ENCODE results near the gene OXLD1.
"Not testable (repeated sequence)": the region's sequence is repeated elsewhere in the genome, so short reads cannot be mapped to it uniquely, and the experiment has no call there.

OXLD1 gene

DNA sequence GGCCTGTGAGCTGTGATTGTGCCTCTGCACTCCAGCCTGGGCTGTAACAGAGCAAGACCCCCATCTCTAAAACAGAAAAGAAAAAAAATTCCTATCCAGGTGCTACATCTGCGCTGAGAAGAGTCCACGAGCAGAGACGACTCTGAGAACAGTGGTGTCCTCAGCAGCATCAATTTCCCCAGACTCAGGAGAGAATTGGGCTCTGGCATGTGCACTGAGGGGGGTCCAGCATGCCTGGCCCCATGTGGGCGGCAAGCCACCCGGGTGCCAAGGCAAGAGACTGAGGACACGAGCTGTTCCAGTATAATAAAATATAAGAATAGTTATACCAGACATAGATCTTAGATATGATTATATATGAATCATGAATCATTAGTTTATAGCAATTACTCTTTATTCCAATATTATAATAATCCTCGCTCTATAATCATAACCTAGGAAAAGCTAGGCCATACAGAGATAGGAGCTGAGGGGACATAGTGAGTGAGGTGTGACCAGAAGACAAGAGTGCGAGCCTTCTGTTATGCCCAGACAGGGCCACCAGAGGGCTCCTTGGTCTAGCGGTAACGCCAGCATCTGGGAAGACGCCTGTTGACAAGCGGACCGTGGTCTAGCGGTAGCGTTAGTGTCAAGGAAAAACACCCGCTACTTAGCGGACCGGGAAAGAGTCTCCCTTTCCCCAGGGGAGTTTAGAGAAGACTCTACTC, 9.3 kb upstream of the OXLD1 start:
- not testable (repeated sequence) for ATAC-seq, H3K4me3 Mint-ChIP-seq, H3K9me3 Mint-ChIP-seq, H3K27ac Mint-ChIP-seq, H3K27me3 Mint-ChIP-seq
- DNase-seq: peak; percentile 30 to 44
- peaks cover 24% of the 10 kb centered on the region for H3K4me1 Mint-ChIP-seq

DNA sequence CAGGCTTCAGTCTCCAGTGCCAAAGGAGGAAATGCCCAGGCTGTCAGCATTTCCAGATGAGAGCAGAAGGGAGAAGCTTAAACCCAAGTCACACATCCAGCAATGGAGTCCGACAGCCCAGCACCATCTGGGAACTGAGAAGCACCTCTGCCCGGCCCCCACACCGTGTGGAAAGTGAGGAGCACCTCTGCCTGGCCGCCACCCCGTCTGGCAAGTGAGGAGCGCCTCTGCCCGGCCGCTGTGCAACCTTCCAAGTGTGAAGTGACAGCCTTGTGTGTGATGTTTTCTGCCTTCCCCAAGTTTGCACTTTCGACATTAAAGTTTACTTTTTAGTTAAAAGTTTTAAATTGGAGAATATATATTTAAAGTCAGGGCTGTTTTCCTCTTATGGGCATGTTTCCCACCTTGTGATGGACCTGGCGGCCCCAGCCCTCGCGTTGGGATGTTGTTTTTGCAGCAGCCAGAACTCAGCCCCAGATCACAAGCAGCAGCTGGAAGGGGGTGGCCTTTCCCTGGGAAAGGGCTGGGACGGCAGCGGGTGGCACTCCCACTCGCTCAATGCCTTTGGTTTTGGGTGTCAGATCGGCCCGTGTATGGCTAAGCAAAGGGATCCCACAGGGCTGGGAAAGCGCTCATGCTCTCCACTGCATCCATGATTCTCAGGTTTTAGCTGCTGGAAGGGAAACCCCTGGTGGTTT, 7.3 kb upstream of the OXLD1 start:
- DNase-seq (no peak), ATAC-seq (no peak)
- no peak overlapping the region for H3K27ac Mint-ChIP-seq
- peaks cover 38% of the 10 kb centered on the region for H3K4me1 Mint-ChIP-seq
- no peaks in the 10 kb centered on the region for H3K9me3 Mint-ChIP-seq
- H3K27me3 Mint-ChIP-seq: no peaks in the 10 kb centered on the region
- H3K4me3 Mint-ChIP-seq: no peak overlapping the region

DNA sequence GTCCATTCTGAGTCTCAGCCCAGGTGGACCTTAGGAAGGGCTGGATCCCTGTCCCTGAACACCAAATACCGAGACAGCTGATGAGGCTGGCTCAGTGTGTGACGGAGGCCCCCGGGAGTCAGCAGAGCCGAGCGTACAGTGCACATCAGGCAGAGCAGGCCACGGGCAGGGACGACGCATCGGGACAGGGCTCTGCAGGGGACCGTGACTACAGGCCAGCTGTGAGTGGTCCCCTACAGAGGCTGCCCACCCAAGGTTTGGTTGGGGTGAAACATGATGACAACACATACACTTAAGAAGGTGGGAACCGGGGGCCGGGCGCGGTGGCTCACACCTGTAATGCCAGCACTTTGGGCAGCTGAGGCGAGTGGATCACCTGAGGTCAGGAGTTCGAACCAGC, 6.5 kb upstream of the OXLD1 start:
- Mint-ChIP-seq H3K9me3 (no peaks in the 10 kb centered on the region), H3K27ac (no peak overlapping the region), H3K27me3 (no peaks in the 10 kb centered on the region), H3K4me3 (no peak overlapping the region), H3K4me1 (peaks cover 46% of the 10 kb centered on the region)
- ATAC-seq (no peak), DNase-seq (no peak)

DNA sequence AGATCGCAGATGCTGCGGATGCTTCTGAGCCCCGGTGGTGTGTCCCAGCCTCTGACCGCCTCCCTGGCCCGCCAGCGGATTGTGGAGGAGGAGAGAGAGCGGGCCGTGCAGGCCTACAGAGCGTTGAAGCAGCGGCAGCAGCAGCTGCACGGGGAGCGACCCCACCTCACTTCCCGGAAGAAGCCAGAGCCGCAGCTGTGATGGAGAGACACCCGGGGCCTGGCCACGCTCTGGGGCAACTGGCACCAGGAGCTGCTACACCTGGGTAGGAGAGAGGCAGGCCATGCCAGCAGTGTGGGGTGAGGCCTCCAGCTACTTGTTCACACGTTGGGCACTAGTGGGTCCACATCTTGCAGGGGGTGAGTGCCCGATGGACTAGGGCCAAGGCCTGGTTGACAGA, 6.1 kb upstream of the OXLD1 start:
- no peak for DNase-seq
- Mint-ChIP-seq H3K9me3 (no peaks in the 10 kb centered on the region), H3K4me1 (peaks cover 50% of the 10 kb centered on the region), H3K4me3 (no peak overlapping the region), H3K27ac (no peak overlapping the region), H3K27me3 (no peaks in the 10 kb centered on the region)
- ATAC-seq: no peak

DNA sequence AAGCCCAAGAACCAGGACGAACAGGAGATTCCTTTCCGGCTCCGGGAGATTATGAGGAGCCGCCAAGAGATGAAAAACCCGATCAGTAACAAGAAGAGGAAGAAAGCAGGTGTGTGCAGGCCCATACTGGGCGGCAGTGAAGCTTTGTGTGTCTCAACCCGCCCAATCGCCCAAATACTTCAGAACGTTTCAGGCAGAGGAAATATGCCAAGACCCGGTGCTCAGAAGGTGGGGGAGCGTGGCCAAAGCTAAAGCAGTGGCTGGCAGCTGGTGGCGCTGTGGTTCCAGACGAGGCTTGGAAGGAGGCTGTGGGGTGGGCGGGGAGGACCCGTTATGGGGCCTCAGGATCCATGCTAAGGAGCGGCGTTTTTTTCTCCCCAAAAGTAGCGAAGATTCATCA, 1.3 kb upstream of the OXLD1 start:
- ATAC-seq (no peak), DNase-seq (no peak)
- Mint-ChIP-seq H3K4me1 (peaks cover 76% of the 10 kb centered on the region), H3K9me3 (no peaks in the 10 kb centered on the region), H3K27me3 (no peaks in the 10 kb centered on the region), H3K4me3 (peak overlapping the region; percentile 92 to 97), H3K27ac (peak overlapping the region; percentile 15 to 87)

DNA sequence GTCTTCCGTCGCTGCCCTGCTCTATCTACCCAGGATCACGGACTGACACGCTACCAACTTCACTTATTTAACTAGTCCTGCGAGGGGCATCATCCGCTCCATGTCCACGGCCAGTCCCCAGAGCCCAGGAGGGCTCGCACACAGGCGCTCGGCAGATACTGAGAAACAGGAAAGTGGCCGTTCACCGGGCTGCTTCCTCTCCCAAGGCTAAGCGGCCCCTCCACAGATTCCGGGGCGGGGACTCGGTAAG, 388 bp downstream of the OXLD1 start:
- peaks cover 73% of the 10 kb centered on the region for H3K4me1 Mint-ChIP-seq
- DNase-seq (no peak), ATAC-seq (no peak)
- H3K4me3 Mint-ChIP-seq: peak overlapping the region; percentile 92 to 97
- H3K27me3 Mint-ChIP-seq: no peaks in the 10 kb centered on the region
- peak overlapping the region; percentile 85 to 94 for H3K27ac Mint-ChIP-seq
- H3K9me3 Mint-ChIP-seq: no peaks in the 10 kb centered on the region

- peak; percentile 58 for ATAC-seq
- peak overlapping the region; percentile 92 to 97 for H3K4me3 Mint-ChIP-seq
These were observed 957 bp downstream of the OXLD1 start for GRCh38 chr17:81665205-81666091.

DNA sequence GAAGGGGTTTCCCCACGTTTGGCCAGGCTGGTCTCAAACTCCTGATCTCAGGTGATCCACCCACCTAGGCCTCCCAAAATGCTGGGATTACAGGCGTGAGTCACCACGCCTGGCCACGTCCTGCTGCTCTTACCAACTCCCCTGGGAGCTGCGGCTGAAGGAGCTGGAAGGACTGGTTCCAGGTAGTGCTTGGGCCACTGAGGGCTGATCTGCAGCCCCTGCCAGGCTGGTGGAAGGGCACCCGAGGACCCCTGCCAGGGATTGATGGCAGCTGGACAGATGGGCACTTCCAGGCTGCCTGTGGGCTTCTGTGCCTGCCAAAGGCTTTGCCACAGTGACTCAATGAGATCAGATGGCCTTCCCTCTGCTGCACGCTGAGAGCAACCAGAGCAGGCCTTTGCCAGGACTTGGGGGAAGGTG, 2.3 kb downstream of the OXLD1 start:
- no peak for DNase-seq
- ATAC-seq: no peak
- Mint-ChIP-seq H3K27me3 (no peaks in the 10 kb centered on the region), H3K4me1 (peaks cover 62% of the 10 kb centered on the region), H3K4me3 (peak overlapping the region; percentile 50 to 55), H3K27ac (peak overlapping the region in 1 of 2 donors; percentile 86), H3K9me3 (no peaks in the 10 kb centered on the region)

More at GRCh38 chr17:81665205-81666091, 957 bp downstream of the OXLD1 start:
- no peaks in the 10 kb centered on the region for H3K9me3 Mint-ChIP-seq
- peaks cover 73% of the 10 kb centered on the region for H3K4me1 Mint-ChIP-seq
- DNase-seq: peak; percentile 35 to 61
- H3K27me3 Mint-ChIP-seq: no peaks in the 10 kb centered on the region
- peak overlapping the region; percentile 85 to 94 for H3K27ac Mint-ChIP-seq

DNA sequence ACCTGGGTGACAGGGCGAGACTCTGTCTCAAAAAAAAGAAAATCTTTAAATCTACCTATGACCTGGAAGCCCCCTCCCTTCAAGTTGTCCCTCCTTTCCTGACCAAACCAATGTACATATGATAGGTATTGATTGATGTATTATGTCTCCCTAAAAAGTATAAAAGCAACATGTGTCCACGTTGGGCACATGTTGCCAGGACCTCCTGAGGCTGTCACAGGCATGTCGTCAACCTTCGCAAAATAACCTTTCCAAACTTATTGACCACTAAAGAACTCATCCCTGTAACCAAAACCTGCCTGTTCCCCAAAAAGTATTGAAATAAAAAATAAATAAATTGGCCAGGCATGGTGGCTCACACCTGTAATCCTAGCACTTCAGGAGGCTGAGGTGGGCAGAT, 4.4 kb downstream of the OXLD1 start:
- H3K27ac Mint-ChIP-seq: no peak overlapping the region
- H3K4me3 Mint-ChIP-seq: no peak overlapping the region
- H3K9me3 Mint-ChIP-seq: no peaks in the 10 kb centered on the region
- no peak for DNase-seq
- no peaks in the 10 kb centered on the region for H3K27me3 Mint-ChIP-seq
- ATAC-seq: no peak
- peaks cover 46% of the 10 kb centered on the region for H3K4me1 Mint-ChIP-seq

- Mint-ChIP-seq H3K27ac (no peak overlapping the region), H3K4me3 (no peak overlapping the region), H3K9me3 (no peaks in the 10 kb centered on the region), H3K27me3 (no peaks in the 10 kb centered on the region), H3K4me1 (peaks cover 45% of the 10 kb centered on the region)
- ATAC-seq: no peak
- no peak for DNase-seq
These were observed 6.0 kb downstream of the OXLD1 start for GRCh38 chr17:81660441-81660840.

DNA sequence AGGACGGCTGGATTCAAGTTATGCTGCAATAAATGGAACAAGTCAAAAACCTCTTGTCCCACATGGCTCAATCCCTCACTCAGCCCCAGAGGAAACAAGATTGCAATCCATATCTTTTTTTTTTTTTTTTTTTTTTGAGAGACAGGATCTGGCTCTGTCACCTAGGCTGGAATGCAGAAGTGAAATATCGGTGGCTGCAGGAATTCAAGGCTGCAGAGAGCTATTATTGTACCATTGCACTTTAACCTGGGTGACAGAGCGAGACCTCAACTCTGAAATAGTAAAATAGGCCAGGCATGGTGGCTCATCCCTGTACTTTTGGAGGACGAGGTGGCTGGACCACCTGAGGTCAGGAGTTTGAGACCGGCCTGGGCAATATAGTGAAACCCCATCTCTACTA, 7.4 kb downstream of the OXLD1 start:
- peak overlapping the region in 1 of 2 donors; percentile 33 for H3K27ac Mint-ChIP-seq
- no peaks in the 10 kb centered on the region for H3K9me3 Mint-ChIP-seq
- H3K4me3 Mint-ChIP-seq: no peak overlapping the region
- no peak for DNase-seq
- H3K27me3 Mint-ChIP-seq: no peaks in the 10 kb centered on the region
- ATAC-seq: no peak
- H3K4me1 Mint-ChIP-seq: peaks cover 35% of the 10 kb centered on the region

DNA sequence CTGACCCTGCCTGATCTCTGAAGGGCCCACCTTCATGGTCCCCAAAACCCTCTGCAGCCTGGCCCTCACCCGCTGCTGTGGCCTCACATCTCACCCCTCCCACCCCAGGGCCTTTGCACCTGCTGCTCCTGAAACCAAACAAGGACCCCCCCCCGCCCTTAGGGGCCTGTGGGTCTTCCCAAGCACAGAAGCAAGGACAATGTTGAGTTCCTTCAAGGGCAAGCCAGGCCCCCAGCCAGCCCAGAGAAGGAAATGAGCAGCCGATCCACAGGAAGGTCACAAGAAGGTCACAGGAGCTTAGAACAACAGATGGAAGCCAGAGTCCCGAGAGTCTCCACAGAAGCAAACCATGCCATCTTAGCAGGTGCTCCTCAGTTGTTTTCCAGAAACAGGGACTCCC, 9.6 kb downstream of the OXLD1 start:
- Mint-ChIP-seq H3K4me3 (no peak overlapping the region), H3K9me3 (no peaks in the 10 kb centered on the region), H3K4me1 (peaks cover 37% of the 10 kb centered on the region), H3K27me3 (peaks cover 4% of the 10 kb centered on the region), H3K27ac (peak overlapping the region in 1 of 2 donors; percentile 74)
- ATAC-seq (no peak), DNase-seq (no peak)

GRCh38 chr17:81656118-81656743, 10.2 kb downstream of the OXLD1 start, which contains the start of gene PDE6G:
Gene PDE6G, minus strand, starts transcription at chr17:81656542. Its CDS starts 3,237 bp downstream, at chr17:81653305.
- no peaks in the 10 kb centered on the region for H3K9me3 Mint-ChIP-seq
- ATAC-seq (no peak), DNase-seq (no peak)
- peak within 1 kb of the TSS in 1 of 2 donors; percentile 74 for H3K27ac Mint-ChIP-seq
- peaks cover 10% of the 10 kb centered on the region for H3K27me3 Mint-ChIP-seq
- H3K4me1 Mint-ChIP-seq: peaks cover 40% of the 10 kb centered on the region
- no peak within 1 kb of the TSS for H3K4me3 Mint-ChIP-seq

GRCh38 chr17:81655378-81656117, 10.9 kb downstream of the OXLD1 start:
- peaks cover 40% of the 10 kb centered on the region for H3K4me1 Mint-ChIP-seq

More at GRCh38 chr17:81655378-81656117, 10.9 kb downstream of the OXLD1 start:
- ATAC-seq: no peak
- no peak overlapping the region for H3K27ac Mint-ChIP-seq
- no peak for DNase-seq
- H3K4me3 Mint-ChIP-seq: no peak overlapping the region
- no peaks in the 10 kb centered on the region for H3K9me3 Mint-ChIP-seq
- H3K27me3 Mint-ChIP-seq: peaks cover 17% of the 10 kb centered on the region

All from stimulated activated naive CD8-positive, alpha-beta T cell treated with anti-CD3 and anti-CD28 coated beads, Interleukin-15, amount 100 ng/mL, for 72 hours (primary cell).